H7 (cell line): ENCODE measurements around the gene YLPM1. TPM values are rescaled to one million over a fixed set of nuclear protein-coding genes. Genes with fewer than 3 reads are reported as not detected.
A peak's percentile ranks its signal among the peaks of the same experiment; 100 is the strongest.

Experiments used
- DNase-seq: peaks from one replicate; pipeline ENCODE4 v3.0.0; 2012
- H3K27me3 ChIP-seq: 2 replicates; pipeline ENCODE4 v1.6.0; 2011; ENCODE audit warnings: mild to moderate bottlenecking, low read length; ENCODE audit not compliant: control insufficient read depth, insufficient read depth
- H3K36me3 ChIP-seq: replicated peaks from 2 replicates; pipeline ENCODE4 v1.5.1; 2011; ENCODE audit warnings: low read length; ENCODE audit not compliant: control insufficient read depth, insufficient read depth
- H3K4me3 ChIP-seq: 2 replicates; pipeline ENCODE4 v1.5.1; 2011; ENCODE audit warnings: low read depth, mild to moderate bottlenecking, control low read depth, low read length, moderate library complexity; ENCODE audit not compliant: insufficient read depth
- total RNA-seq: library from RNA; depleted of rRNA; stranded (reverse); fragments of >200 nt; shearing (Covaris generic); gene quantifications from 2 replicates; pipeline ENCODE4 v1.2.3, GENCODE V29; 2014

The YLPM1 gene
- total RNA-seq, 1 experiment from 2014 or later, result 10.1 TPM

GRCh38 chr14:74865156-74865555 is 102.0 kb downstream of the YLPM1 start:
- no peak for DNase-seq
- no peaks in the 10 kb centered on the region for H3K27me3 ChIP-seq
- no peak overlapping the region for H3K4me3 ChIP-seq
- H3K36me3 ChIP-seq, result no peaks in the 10 kb centered on the region

- no peak for DNase-seq
- no peaks in the 10 kb centered on the region for H3K27me3 ChIP-seq
- no peak overlapping the region for H3K4me3 ChIP-seq
- no peaks in the 10 kb centered on the region for H3K36me3 ChIP-seq
Measured at GRCh38 chr14:74866708-74867389, 103.7 kb downstream of the YLPM1 start.

- DNase-seq, result no peak
- H3K4me3 ChIP-seq, result no peak overlapping the region
- H3K27me3 ChIP-seq, result no peaks in the 10 kb centered on the region
- H3K36me3 ChIP-seq, result no peaks in the 10 kb centered on the region
Measured at GRCh38 chr14:74867673-74868072, 104.6 kb downstream of the YLPM1 start.

GRCh38 chr14:74868739-74869138 is 105.6 kb downstream of the YLPM1 start:
- no peaks in the 10 kb centered on the region for H3K27me3 ChIP-seq
- no peaks in the 10 kb centered on the region for H3K36me3 ChIP-seq
- no peak overlapping the region for H3K4me3 ChIP-seq
- DNase-seq, result no peak

GRCh38 chr14:74871819-74872218 is 108.7 kb downstream of the YLPM1 start:
- no peaks in the 10 kb centered on the region for H3K36me3 ChIP-seq
- no peak overlapping the region for H3K4me3 ChIP-seq
- DNase-seq, result no peak
- H3K27me3 ChIP-seq, result no peaks in the 10 kb centered on the region

GRCh38 chr14:74875204-74875603 is 112.1 kb downstream of the YLPM1 start:
- Histone ChIP-seq H3K4me3 (no peak overlapping the region), H3K36me3 (no peaks in the 10 kb centered on the region), H3K27me3 (no peaks in the 10 kb centered on the region)
- DNase-seq, result no peak

- Histone ChIP-seq H3K27me3 (no peaks in the 10 kb centered on the region), H3K4me3 (no peak within 1 kb of the TSS)
- peak; percentile 57 for DNase-seq
Measured at GRCh38 chr14:74875941-74876913, 113.1 kb downstream of the YLPM1 start, which contains the start of gene PROX2. Gene PROX2 (minus strand): TSS chr14:74876145. CDS start chr14:74863834, 12,311 bp downstream.

GRCh38 chr14:74879427-74880182 is 116.5 kb downstream of the YLPM1 start:
- DNase-seq, result no peak
- Histone ChIP-seq H3K36me3 (no peaks in the 10 kb centered on the region), H3K4me3 (no peak overlapping the region), H3K27me3 (no peaks in the 10 kb centered on the region)

More at GRCh38 chr14:74875941-74876913, 113.1 kb downstream of the YLPM1 start, which contains the start of gene PROX2:
- no peaks in the 10 kb centered on the region for H3K36me3 ChIP-seq

- no peaks in the 10 kb centered on the region for H3K27me3 ChIP-seq
- no peaks in the 10 kb centered on the region for H3K36me3 ChIP-seq
- peak within 1 kb of the TSS; percentile 84 for H3K4me3 ChIP-seq
- peak; percentile 98 for DNase-seq
Measured at GRCh38 chr14:74881431-74882102, 118.5 kb downstream of the YLPM1 start, which contains the start of gene DLST. Gene DLST (plus strand): TSS chr14:74881916. CDS start chr14:74881954, 38 bp downstream.

GRCh38 chr14:74882103-74882920 is 119.2 kb downstream of the YLPM1 start:
- Histone ChIP-seq H3K27me3 (no peaks in the 10 kb centered on the region), H3K36me3 (no peaks in the 10 kb centered on the region; the same call in 1 of the 2 replicates)
- peak; percentile 81 for DNase-seq

More at GRCh38 chr14:74882103-74882920, 119.2 kb downstream of the YLPM1 start:
- peak overlapping the region; percentile 84 for H3K4me3 ChIP-seq
